HG03025 (cell line): ENCODE measurements around the gene SEMA3D.

Experiments
- ATAC-seq: cut with Tn5 transposase; IDR thresholded peaks from one replicate; pipeline ENCODE4 v1.9.1; 2021; ENCODE audit warnings: mild to moderate bottlenecking, moderate library complexity; ENCODE audit not compliant: unreplicated experiment, low FRiP score

The SEMA3D gene

GRCh38 chr7:85090143-85090542 lies 96.7 kb downstream of the SEMA3D start:
- ATAC-seq, result no peak

- no peak for ATAC-seq
These were observed 105.0 kb downstream of the SEMA3D start for GRCh38 chr7:85081846-85082245.

GRCh38 chr7:85081392-85081791 lies 105.5 kb downstream of the SEMA3D start:
- ATAC-seq, result no peak

GRCh38 chr7:85079434-85079833 lies 107.4 kb downstream of the SEMA3D start:
- ATAC-seq, result no peak

GRCh38 chr7:85078181-85078580 lies 108.7 kb downstream of the SEMA3D start:
- ATAC-seq, result no peak

- ATAC-seq, result no peak
These were observed 111.0 kb downstream of the SEMA3D start for GRCh38 chr7:85075864-85076263.

GRCh38 chr7:85074992-85075391 lies 111.9 kb downstream of the SEMA3D start:
- ATAC-seq, result no peak

- ATAC-seq, result no peak
These were observed 112.8 kb downstream of the SEMA3D start for GRCh38 chr7:85074016-85074415.

- ATAC-seq, result no peak
These were observed 115.8 kb downstream of the SEMA3D start for GRCh38 chr7:85070967-85071628.

- no peak for ATAC-seq
These were observed 118.1 kb downstream of the SEMA3D start for GRCh38 chr7:85068799-85069198.

GRCh38 chr7:85067371-85067770 lies 119.5 kb downstream of the SEMA3D start:
- ATAC-seq, result no peak

GRCh38 chr7:85065888-85066485 lies 120.9 kb downstream of the SEMA3D start:
- no peak for ATAC-seq

GRCh38 chr7:85065306-85065705 lies 121.5 kb downstream of the SEMA3D start:
- ATAC-seq, result no peak

- ATAC-seq, result no peak
These were observed 124.2 kb downstream of the SEMA3D start for GRCh38 chr7:85062651-85063050.

- no peak for ATAC-seq
These were observed 125.4 kb downstream of the SEMA3D start for GRCh38 chr7:85061456-85061855.

- no peak for ATAC-seq
These were observed 126.2 kb downstream of the SEMA3D start for GRCh38 chr7:85060696-85061095.

- ATAC-seq, result no peak
These were observed 130.9 kb downstream of the SEMA3D start for GRCh38 chr7:85055906-85056305.

GRCh38 chr7:85055196-85055595 lies 131.7 kb downstream of the SEMA3D start:
- no peak for ATAC-seq

GRCh38 chr7:85054306-85054705 lies 132.6 kb downstream of the SEMA3D start:
- ATAC-seq, result no peak

- ATAC-seq, result no peak
These were observed 134.0 kb downstream of the SEMA3D start for GRCh38 chr7:85052894-85053293.

- no peak for ATAC-seq
These were observed 134.7 kb downstream of the SEMA3D start for GRCh38 chr7:85052056-85052737.

GRCh38 chr7:85046534-85046933 lies 140.3 kb downstream of the SEMA3D start:
- no peak for ATAC-seq
